WTC11 (cell line): Measurements from ENCODE around the gene GAL3ST2. TPM values are rescaled to one million over a fixed set of nuclear protein-coding genes. Genes with fewer than 3 reads are reported as not detected.

Source experiments
- ATAC-seq: fragments of 200-7000 bp; cut with Tn5 transposase; 2 replicates; pipeline ENCODE4 v1.10.0; 2021; ENCODE audit warnings: mild to moderate bottlenecking, moderate library complexity
- CTCF ChIA-PET: fragments of 300-600 bp; sonication (Branson Sonifier 250); formaldehyde crosslinking; loops from one replicate; lab custom pipeline; 2021; ENCODE audit warnings: antibody characterized with exemption; lab: Charles Lee
- POLR2A ChIA-PET: fragments of 350-600 bp; sonication (Branson Sonifier 250); formaldehyde crosslinking; loops from one replicate; lab custom pipeline; 2021; ENCODE audit warnings: antibody characterized with exemption; lab: Charles Lee
- DNase-seq: peaks from one replicate; pipeline ENCODE4 v3.0.0; 2021; ENCODE audit warnings: low spot score
- H3K27ac Mint-ChIP-seq: 2 replicates; pipeline ENCODE4 v1.8.0; 2021; ENCODE audit warnings: mixed read lengths
- H3K27me3 Mint-ChIP-seq: 2 replicates; pipeline ENCODE4 v1.8.0; 2021; ENCODE audit warnings: low read depth, mild to moderate bottlenecking, moderate library complexity, mixed read lengths
- H3K36me3 Mint-ChIP-seq: 2 replicates; pipeline ENCODE4 v1.8.0; 2021; ENCODE audit warnings: mixed read lengths
- H3K4me1 Mint-ChIP-seq: 2 replicates; pipeline ENCODE4 v1.8.0; 2022; ENCODE audit warnings: mixed read lengths
- H3K4me3 Mint-ChIP-seq: 2 replicates; pipeline ENCODE4 v1.8.0; 2021; ENCODE audit warnings: mild to moderate bottlenecking, moderate library complexity, mixed read lengths
- H3K9me3 Mint-ChIP-seq: 2 replicates; pipeline ENCODE4 v1.8.0; 2021; ENCODE audit warnings: mixed read lengths
- ATF1 ChIP-seq: sonication (generic); formaldehyde crosslinking; IDR thresholded peaks from 2 replicates; pipeline ENCODE4 v1.8.1; 2023; ENCODE audit warnings: mild to moderate bottlenecking, moderate library complexity, missing genetic modification reagents
- ELF4 ChIP-seq: sonication (generic); formaldehyde crosslinking; IDR thresholded peaks from 2 replicates; pipeline ENCODE4 v1.8.1; 2022; ENCODE audit warnings: low read depth, mild to moderate bottlenecking, moderate library complexity, missing genetic modification reagents
- FOXP1 ChIP-seq: sonication (generic); formaldehyde crosslinking; IDR thresholded peaks from 2 replicates; pipeline ENCODE4 v1.8.0; 2022; ENCODE audit warnings: missing genetic modification reagents, mild to moderate bottlenecking, moderate library complexity, borderline replicate concordance
- GABPB1 ChIP-seq: sonication (generic); formaldehyde crosslinking; IDR thresholded peaks from 2 replicates; pipeline ENCODE4 v1.8.1; 2023; ENCODE audit warnings: mild to moderate bottlenecking, missing genetic modification reagents
- GTF2I ChIP-seq: fragments of 250-450 bp; sonication (Bioruptor Pico); conservative IDR thresholded peaks from 2 replicates; pipeline ENCODE4 v1.4.0; 2021; ENCODE audit warnings: mild to moderate bottlenecking
- JUN ChIP-seq: sonication (generic); formaldehyde crosslinking; IDR thresholded peaks from 2 replicates; pipeline ENCODE4 v1.8.0; 2023; ENCODE audit warnings: mild to moderate bottlenecking, missing genetic modification reagents
- MXD4 ChIP-seq: fragments of 250-450 bp; sonication (Bioruptor Pico); IDR thresholded peaks from 2 replicates; pipeline ENCODE4 v1.8.0; 2021; ENCODE audit warnings: mild to moderate bottlenecking, moderate library complexity, borderline replicate concordance
- MYBL2 ChIP-seq: sonication (generic); formaldehyde crosslinking; IDR thresholded peaks from 2 replicates; pipeline ENCODE4 v1.8.1; 2023; ENCODE audit warnings: mild to moderate bottlenecking, moderate library complexity, missing genetic modification reagents
- NFATC4 ChIP-seq: fragments of 250-450 bp; sonication (Bioruptor Pico); IDR thresholded peaks from 2 replicates; pipeline ENCODE4 v1.9.0; 2021; ENCODE audit warnings: mild to moderate bottlenecking
- NR1H2 ChIP-seq: sonication (generic); formaldehyde crosslinking; IDR thresholded peaks from 2 replicates; pipeline ENCODE4 v1.9.0; 2021; ENCODE audit warnings: mild to moderate bottlenecking, moderate library complexity, missing genetic modification reagents
- ZNF317 ChIP-seq: sonication (generic); formaldehyde crosslinking; IDR thresholded peaks from 2 replicates; pipeline ENCODE4 v1.8.1; 2023; ENCODE audit warnings: low read depth, mild to moderate bottlenecking, moderate library complexity, missing genetic modification reagents, borderline replicate concordance
- ZNF671 ChIP-seq: fragments of 250-450 bp; sonication (Bioruptor Pico); IDR thresholded peaks from 2 replicates; pipeline ENCODE4 v1.8.0; 2021; ENCODE audit warnings: mild to moderate bottlenecking
- total RNA-seq: library from RNA; stranded (reverse); gene quantifications from 3 replicates; pipeline ENCODE4 v1.2.3, GENCODE V29; 2021
- TF ChIP-seq, protein P1 (sequence below): fragments of 250-450 bp; sonication (Bioruptor Pico); IDR thresholded peaks from 2 replicates; pipeline ENCODE4 v2.1.2; 2022; ENCODE audit warnings: mild to moderate bottlenecking, moderate library complexity
- TF ChIP-seq, protein P2 (sequence below): sonication (generic); formaldehyde crosslinking; IDR thresholded peaks from 2 replicates; pipeline ENCODE4 v1.8.1; 2023; ENCODE audit warnings: mild to moderate bottlenecking, missing genetic modification reagents
- TF ChIP-seq, protein P3 (sequence below): sonication (generic); formaldehyde crosslinking; IDR thresholded peaks from 2 replicates; pipeline ENCODE4 v1.8.0; 2022; ENCODE audit warnings: mild to moderate bottlenecking, missing genetic modification reagents
- TF ChIP-seq, protein P4 (sequence below): sonication (generic); formaldehyde crosslinking; IDR thresholded peaks from 2 replicates; pipeline ENCODE4 v1.8.1; 2022; ENCODE audit warnings: mild to moderate bottlenecking, moderate library complexity, missing genetic modification reagents
- TF ChIP-seq, protein P5 (sequence below): sonication (generic); formaldehyde crosslinking; IDR thresholded peaks from 2 replicates; pipeline ENCODE4 v1.8.1; 2022; ENCODE audit warnings: low read depth, mild to moderate bottlenecking, moderate library complexity, missing genetic modification reagents, borderline replicate concordance
- TF ChIP-seq, protein P6 (sequence below): sonication (generic); formaldehyde crosslinking; IDR thresholded peaks from 2 replicates; pipeline ENCODE4 v1.8.1; 2022; ENCODE audit warnings: missing genetic modification reagents, borderline replicate concordance
- TF ChIP-seq, protein P7 (sequence below): fragments of 250-450 bp; sonication (Bioruptor Pico); IDR thresholded peaks from 2 replicates; pipeline ENCODE4 v1.9.0; 2021; ENCODE audit warnings: mild to moderate bottlenecking
- TF ChIP-seq, protein P8 (sequence below): fragments of 250-450 bp; sonication (Bioruptor Pico); conservative IDR thresholded peaks from 2 replicates; pipeline ENCODE4 v1.9.0; 2021; ENCODE audit warnings: mild to moderate bottlenecking
- TF ChIP-seq, protein P9 (sequence below): sonication (generic); formaldehyde crosslinking; IDR thresholded peaks from 2 replicates; pipeline ENCODE4 v1.8.0; 2022; ENCODE audit warnings: mild to moderate bottlenecking, missing genetic modification reagents

GAL3ST2 gene
- total RNA-seq, 1 experiment from 2014 or later = 0.98 TPM

DNA sequence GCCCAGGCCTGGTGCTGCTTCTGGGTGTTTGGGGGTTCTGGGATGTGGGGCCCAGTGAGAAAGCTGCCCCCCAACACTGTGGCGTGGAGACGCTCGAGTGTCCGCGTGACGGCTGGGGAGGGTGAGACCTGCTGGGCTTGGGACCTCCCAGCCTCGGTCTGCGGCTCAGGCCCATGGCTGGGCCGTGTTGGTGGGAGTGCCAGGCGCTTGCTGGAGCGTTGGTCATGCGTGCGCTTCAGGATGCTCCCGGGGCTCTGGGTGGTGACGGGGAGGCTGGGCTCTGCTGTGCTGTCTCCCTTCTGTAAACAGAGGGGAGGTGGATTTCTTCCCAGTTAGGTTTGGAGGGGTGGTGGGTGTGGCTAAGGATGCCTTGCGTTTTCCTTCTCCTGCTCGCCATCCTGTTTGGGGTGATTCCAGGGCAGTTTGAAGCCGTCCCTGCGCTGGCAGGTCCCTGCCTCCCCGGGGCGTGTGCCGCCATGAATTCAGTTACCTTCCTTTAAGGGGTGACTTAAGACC, 606 bp downstream of the GAL3ST2 start (continued):
- TF ChIP-seq, protein P1, sequence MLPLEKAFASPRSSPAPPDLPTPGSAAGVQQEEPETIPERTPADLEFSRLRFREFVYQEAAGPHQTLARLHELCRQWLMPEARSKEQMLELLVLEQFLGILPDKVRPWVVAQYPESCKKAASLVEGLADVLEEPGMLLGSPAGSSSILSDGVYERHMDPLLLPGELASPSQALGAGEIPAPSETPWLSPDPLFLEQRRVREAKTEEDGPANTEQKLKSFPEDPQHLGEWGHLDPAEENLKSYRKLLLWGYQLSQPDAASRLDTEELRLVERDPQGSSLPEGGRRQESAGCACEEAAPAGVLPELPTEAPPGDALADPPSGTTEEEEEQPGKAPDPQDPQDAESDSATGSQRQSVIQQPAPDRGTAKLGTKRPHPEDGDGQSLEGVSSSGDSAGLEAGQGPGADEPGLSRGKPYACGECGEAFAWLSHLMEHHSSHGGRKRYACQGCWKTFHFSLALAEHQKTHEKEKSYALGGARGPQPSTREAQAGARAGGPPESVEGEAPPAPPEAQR (CRISPR knock-in tag) = no peak
- TF ChIP-seq ZNF317 (CRISPR knock-in tag) (no peak), GABPB1 (no peak), JUN (no peak)
- TF ChIP-seq, protein P2, sequence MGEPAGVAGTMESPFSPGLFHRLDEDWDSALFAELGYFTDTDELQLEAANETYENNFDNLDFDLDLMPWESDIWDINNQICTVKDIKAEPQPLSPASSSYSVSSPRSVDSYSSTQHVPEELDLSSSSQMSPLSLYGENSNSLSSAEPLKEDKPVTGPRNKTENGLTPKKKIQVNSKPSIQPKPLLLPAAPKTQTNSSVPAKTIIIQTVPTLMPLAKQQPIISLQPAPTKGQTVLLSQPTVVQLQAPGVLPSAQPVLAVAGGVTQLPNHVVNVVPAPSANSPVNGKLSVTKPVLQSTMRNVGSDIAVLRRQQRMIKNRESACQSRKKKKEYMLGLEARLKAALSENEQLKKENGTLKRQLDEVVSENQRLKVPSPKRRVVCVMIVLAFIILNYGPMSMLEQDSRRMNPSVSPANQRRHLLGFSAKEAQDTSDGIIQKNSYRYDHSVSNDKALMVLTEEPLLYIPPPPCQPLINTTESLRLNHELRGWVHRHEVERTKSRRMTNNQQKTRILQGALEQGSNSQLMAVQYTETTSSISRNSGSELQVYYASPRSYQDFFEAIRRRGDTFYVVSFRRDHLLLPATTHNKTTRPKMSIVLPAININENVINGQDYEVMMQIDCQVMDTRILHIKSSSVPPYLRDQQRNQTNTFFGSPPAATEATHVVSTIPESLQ (CRISPR knock-in tag) = no peak
- TF ChIP-seq, protein P3, sequence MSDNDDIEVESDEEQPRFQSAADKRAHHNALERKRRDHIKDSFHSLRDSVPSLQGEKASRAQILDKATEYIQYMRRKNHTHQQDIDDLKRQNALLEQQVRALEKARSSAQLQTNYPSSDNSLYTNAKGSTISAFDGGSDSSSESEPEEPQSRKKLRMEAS (CRISPR knock-in tag) = no peak

DNA sequence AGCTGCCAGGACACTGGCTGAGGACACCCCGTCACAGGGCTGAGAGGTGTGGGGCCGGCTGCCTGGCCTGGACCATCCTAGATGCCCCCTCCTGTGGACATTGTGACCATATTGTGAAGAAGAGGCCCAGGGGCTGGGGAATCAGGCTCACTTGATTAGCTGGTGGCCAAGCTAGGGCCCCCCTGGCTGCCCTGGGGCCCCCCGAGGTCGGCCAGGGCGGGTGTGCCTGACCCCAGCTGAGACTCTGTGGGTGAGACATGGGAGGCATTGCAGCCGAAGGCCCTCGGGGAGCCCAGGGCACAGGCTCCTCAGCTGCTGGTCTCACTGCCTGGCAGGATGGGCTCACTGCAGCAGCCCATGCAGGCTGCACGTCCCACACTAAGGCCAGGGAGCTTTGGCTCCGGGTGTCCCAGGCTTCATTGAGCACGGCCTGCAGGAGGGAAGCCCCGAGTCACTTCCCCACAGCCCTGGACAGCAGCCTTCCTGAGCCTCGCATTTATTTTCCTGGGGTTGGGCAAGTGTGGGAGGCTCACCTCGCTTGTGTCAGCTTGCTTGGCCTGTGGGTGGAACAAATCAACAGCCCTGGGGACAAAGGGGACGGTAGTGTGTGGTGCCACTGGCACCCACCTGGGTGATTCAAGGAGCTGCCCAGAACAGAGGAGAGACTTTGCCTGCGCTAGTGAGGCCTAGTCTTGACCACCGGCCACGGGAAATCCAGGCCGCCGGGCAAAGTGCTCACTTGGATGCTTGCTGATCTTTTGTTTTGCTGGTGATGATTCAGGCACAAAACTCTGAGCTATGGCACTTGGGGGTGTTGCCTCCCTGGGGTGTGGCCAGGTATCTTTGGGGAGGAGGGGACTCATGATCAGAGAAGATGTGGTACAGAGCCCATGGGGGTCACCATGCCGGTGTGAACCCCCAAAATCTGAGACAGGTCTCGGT, 1.3 kb downstream of the GAL3ST2 start:
- peaks cover 11% of the 10 kb centered on the region for H3K4me1 Mint-ChIP-seq
- DNase-seq (peak; percentile 15), ATAC-seq (no peak)
- peaks cover 19% of the 10 kb centered on the region for H3K9me3 Mint-ChIP-seq
- H3K27me3 Mint-ChIP-seq = peaks cover 13% of the 10 kb centered on the region
- ChIA-PET POLR2A (no interaction called here), CTCF (interaction anchor here (1.4 kb wide), 1 partner anchor 102 kb away, joined by 3 read pairs; no protein-coding TSS in a partner anchor)
- no peak overlapping the region for H3K4me3 Mint-ChIP-seq
- H3K36me3 Mint-ChIP-seq = peaks cover 18% of the 10 kb centered on the region
- H3K27ac Mint-ChIP-seq = no peak overlapping the region; the same call in 1 of the 2 replicates
- TF ChIP-seq, protein P4, sequence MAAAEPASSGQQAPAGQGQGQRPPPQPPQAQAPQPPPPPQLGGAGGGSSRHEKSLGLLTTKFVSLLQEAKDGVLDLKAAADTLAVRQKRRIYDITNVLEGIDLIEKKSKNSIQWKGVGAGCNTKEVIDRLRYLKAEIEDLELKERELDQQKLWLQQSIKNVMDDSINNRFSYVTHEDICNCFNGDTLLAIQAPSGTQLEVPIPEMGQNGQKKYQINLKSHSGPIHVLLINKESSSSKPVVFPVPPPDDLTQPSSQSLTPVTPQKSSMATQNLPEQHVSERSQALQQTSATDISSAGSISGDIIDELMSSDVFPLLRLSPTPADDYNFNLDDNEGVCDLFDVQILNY (CRISPR knock-in tag) = no peak
- TF ChIP-seq MXD4 (CRISPR knock-in tag) (no peak), NR1H2 (CRISPR knock-in tag) (no peak), ELF4 (CRISPR knock-in tag) (no peak), NFATC4 (no peak), GTF2I (CRISPR knock-in tag) (no peak), ZNF671 (CRISPR knock-in tag) (no peak), ATF1 (CRISPR knock-in tag) (no peak), FOXP1 (CRISPR knock-in tag) (no peak), MYBL2 (CRISPR knock-in tag) (no peak)
- TF ChIP-seq, protein P5, sequence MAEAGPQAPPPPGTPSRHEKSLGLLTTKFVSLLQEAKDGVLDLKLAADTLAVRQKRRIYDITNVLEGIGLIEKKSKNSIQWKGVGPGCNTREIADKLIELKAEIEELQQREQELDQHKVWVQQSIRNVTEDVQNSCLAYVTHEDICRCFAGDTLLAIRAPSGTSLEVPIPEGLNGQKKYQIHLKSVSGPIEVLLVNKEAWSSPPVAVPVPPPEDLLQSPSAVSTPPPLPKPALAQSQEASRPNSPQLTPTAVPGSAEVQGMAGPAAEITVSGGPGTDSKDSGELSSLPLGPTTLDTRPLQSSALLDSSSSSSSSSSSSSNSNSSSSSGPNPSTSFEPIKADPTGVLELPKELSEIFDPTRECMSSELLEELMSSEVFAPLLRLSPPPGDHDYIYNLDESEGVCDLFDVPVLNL (CRISPR knock-in tag) = no peak
- TF ChIP-seq, protein P6, sequence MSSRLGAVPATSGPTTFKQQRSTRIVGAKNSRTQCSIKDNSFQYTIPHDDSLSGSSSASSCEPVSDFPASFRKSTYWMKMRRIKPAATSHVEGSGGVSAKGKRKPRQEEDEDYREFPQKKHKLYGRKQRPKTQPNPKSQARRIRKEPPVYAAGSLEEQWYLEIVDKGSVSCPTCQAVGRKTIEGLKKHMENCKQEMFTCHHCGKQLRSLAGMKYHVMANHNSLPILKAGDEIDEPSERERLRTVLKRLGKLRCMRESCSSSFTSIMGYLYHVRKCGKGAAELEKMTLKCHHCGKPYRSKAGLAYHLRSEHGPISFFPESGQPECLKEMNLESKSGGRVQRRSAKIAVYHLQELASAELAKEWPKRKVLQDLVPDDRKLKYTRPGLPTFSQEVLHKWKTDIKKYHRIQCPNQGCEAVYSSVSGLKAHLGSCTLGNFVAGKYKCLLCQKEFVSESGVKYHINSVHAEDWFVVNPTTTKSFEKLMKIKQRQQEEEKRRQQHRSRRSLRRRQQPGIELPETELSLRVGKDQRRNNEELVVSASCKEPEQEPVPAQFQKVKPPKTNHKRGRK (CRISPR knock-in tag) = no peak
- TF ChIP-seq, protein P7, sequence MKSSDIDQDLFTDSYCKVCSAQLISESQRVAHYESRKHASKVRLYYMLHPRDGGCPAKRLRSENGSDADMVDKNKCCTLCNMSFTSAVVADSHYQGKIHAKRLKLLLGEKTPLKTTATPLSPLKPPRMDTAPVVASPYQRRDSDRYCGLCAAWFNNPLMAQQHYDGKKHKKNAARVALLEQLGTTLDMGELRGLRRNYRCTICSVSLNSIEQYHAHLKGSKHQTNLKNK (CRISPR knock-in tag) = no peak
- TF ChIP-seq, protein P8, sequence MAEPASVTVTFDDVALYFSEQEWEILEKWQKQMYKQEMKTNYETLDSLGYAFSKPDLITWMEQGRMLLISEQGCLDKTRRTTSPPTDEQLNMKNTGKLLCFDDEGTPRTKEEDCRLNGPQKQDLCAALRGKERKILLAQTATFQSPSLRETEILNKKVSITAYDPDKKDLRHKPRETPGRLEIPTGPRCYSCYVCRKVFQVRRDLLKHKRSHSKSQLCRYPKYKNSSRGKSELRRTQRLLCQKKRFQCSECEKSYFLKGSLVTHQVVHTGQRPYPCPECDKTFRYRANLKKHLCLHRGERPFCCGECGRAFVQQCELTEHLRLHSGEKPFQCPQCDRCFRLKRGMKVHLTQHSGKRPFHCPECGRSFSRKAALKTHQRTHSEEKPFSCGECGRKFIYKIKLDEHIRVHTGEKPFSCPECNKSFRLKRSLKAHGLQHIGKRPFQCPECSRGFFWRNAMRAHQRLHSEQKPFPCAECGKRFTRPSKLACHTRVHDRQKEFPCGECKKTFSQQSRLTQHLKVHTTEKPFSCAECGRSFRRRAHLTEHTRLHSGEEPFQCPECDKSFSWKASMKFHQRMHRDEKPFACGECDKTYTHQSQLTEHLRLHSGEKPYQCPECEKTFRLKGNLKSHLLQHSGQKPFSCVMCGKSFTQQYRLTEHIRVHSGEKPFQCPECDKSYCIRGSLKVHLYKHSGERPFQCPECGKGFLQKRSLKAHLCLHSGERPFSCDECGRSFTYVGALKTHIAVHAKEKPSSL = no peak
- TF ChIP-seq, protein P2 (CRISPR knock-in tag) = no peak
- TF ChIP-seq, protein P9, sequence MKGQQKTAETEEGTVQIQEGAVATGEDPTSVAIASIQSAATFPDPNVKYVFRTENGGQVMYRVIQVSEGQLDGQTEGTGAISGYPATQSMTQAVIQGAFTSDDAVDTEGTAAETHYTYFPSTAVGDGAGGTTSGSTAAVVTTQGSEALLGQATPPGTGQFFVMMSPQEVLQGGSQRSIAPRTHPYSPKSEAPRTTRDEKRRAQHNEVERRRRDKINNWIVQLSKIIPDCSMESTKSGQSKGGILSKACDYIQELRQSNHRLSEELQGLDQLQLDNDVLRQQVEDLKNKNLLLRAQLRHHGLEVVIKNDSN (CRISPR knock-in tag) = no peak
